DMS 273 (cell line): ENCODE results near the gene DIP2C.
A peak's percentile ranks its signal among the peaks of the same experiment; 100 is the strongest.

ENCODE experiments used
- DNase-seq: peaks from one replicate; lab custom pipeline; 2025; ENCODE audit not compliant: unreplicated experiment; lab: John Stamatoyannopoulos, UW

DIP2C gene

GRCh38 chr10:677750-678661, 11.5 kb downstream of the DIP2C start:
- DNase-seq: no peak

DNA sequence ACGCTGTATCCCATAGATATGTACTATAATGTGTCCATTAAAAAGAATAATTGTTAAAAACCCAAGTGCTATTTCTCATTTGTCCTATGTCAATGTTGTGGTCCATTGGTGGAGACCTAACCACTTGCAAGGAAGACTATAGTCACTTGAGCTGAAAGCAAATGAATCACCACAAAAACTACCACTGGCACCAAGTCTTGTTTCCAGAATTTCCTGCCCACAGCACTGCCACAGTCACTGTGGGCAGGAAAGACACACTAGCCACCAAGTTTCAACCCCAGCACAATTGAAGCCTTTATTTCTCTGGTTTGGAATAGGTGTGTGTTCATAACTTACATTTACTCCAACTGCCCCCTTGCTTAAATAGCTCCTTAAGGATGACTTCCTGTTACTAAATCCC, 12.4 kb downstream of the DIP2C start:
- no peak for DNase-seq

- no peak for DNase-seq
Observed at GRCh38 chr10:676178-676577, 13.3 kb downstream of the DIP2C start.

DNA sequence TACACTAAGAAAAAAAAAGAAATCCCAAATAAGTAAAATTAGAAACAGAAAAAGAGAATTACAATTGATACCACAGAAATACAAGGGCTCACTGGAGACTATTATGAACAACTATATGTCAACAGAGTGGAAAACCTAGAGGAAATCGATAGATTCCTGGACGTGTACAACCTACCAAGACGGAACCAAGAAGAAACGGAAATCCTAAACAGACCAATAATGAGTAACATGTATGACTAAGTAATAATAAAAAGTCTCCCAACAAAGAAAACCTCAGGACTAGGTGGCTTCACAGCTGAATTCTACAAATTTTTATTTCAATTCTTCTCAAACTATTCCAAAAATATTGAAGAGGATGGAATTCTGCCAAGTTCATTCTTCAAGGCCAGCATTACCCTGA, 13.9 kb downstream of the DIP2C start:
- DNase-seq: no peak

GRCh38 chr10:673492-673891, 16.0 kb downstream of the DIP2C start:
- no peak for DNase-seq

GRCh38 chr10:672992-673391, 16.5 kb downstream of the DIP2C start:
- DNase-seq: no peak

GRCh38 chr10:672203-672602, 17.3 kb downstream of the DIP2C start:
- DNase-seq: no peak

DNA sequence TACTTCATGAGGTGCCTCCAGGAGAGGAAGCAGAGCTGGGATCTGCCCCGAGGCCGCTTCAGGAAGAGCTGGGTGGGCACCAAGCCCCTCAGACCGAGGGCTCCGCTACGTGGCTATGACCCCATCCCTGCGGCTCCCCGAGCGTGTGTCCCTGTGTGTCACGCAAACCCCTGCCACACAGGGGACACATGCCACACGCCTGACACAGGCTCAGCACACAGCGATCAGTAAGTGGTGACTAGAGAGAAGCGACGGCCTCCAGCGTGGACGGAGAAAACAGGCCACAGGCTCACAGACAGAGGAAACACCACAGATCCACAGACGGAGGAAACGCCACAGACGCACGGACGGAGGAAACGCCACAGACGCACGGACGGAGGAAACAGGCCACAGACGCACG, 18.5 kb downstream of the DIP2C start:
- no peak for DNase-seq

DNA sequence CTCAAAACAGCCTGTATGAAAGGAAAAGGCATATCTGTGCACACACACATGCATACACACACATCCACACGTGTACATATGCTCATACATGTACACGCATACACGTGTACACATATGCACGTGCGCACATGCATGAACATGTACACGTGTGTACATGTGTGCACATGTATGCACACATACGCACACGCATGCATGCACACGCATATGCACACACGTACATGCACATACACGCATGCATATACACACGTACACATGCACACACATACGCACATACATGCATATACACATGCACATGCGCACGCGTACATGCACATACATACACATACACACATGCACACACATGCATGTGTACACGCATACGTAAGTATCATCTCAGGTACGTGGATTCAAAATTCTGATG, 19.4 kb downstream of the DIP2C start:
- no peak for DNase-seq

DNA sequence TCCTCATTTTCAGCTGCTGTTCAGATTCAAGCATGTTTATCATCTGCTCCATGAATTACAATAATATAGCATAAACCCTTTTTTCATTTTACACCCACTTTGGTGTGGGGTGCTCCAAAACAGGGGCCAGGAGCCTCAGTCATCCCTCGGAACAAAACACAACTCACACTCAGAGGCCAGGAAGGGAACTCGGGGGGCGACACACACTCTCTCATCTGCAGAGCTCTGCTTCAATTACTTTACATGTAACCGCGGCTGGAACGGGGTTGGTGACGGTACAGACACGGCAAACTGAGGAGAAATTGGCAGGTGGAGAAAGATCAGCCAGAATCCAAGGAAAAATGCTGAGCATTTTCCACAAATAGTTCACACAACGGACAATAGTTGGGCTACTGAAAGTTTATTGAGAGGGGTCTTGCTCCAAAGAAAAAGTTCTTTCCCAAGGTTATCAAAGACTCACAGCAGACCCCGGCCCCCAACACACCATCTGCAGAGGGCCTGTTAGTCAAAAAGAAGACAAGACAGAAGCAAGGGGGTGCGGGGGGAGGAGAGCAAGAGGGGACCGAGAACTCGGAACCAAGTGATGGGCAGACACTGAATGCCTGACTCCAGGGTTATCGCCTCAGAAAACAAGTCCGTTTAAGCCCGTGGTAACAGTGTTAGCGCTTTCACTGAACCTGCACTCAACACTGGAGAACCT, 20.5 kb downstream of the DIP2C start:
- DNase-seq: no peak

- DNase-seq: no peak
Observed at GRCh38 chr10:667602-668143, 21.8 kb downstream of the DIP2C start.

DNA sequence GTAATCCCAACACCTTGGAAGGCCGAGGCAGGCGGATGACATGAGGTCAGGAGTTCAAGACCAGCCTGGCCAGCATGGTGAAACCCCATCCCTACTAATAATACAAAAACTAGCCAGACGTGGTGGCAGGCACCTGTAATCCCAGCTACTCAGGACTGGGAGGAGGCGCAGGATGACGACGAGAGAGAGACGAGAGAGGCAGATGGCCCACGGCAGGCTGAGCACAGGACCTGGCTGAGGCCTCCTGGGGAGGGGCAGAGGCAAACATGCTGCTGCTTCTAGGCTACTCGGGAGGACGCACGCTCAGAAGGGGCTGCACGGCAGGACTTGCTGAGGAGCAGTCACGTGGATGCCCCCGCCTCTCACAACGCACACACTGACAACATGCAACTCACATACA, 22.4 kb downstream of the DIP2C start:
- peak; percentile 48 for DNase-seq

DNA sequence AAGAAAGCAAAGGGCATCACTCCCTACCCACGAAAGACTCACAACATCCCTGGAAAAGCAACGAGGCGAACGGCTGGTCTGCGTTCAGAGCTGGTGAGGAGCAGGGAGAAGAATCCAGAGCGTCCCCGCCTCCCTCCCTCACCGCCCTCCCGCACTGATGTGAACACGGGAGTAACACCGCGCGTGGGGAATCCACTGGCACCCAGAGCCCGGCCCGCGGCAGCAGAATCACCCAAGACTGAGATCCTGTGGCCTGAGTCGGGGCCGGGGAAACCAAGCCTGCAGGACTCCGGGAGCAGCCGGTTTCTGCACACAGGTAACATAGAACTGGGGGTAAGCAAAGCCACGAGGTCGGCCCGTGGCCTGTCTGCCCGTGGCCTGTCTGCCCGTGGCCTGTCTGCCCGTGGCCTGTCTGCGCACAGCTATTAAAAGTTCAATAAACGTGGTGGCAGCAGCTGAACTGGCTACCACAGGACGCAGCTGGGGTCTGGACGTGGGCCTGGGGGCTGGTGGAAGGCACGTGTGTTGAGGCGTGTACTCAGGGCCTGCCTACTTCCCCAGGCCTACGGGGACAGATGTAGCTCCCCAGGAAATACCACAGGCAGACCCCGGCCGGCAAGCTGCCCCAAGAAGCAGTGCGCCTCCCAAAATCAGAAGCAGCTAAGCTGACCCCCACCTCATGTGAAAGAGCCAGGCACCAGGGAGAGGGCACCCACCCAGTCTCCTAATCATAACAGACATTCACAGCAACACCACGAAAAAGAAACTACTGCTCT, 23.0 kb downstream of the DIP2C start:
- DNase-seq: no peak

- DNase-seq: no peak
Observed at GRCh38 chr10:665579-666091, 23.8 kb downstream of the DIP2C start.

- DNase-seq: no peak
Observed at GRCh38 chr10:664893-665292, 24.6 kb downstream of the DIP2C start.

DNA sequence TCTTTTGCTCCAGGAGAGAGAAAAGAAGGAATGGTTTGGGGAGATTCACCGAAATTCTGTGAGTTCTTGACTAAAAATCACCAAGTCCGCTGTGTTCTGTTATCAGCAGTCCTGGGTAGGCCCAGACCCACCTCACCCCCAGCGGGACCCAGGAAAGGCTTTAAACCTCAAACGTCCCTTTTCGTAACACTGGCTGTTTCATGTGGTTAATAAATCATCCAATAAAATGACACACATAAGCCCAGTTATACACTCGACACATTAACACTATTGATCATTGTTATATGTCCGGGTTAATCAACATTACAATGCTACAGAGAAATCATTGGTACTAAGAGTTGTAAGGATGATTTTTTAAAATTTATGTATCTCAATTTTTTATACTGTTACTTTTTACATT, 25.2 kb downstream of the DIP2C start:
- DNase-seq: no peak

DNA sequence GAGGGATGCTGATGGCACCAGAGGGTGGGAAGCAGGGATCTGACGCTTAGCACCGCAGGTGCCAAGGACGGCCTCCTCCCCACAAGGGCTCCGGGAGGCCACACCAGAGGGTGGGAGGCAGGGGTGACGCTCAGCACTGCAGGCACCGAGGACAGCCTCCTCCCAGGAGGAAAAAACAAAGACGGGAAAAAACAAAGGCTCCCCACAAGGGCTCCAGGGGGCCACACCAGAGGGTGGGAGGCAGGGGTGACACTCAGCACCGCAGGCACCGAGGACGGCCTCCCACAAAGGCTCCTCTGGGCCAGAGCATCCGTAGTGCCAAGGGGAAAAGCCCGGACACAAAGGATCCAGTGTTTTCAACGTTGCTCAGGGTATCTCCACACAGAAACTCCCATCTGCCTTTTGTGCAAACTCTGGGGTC, 25.6 kb downstream of the DIP2C start:
- DNase-seq: no peak

DNA sequence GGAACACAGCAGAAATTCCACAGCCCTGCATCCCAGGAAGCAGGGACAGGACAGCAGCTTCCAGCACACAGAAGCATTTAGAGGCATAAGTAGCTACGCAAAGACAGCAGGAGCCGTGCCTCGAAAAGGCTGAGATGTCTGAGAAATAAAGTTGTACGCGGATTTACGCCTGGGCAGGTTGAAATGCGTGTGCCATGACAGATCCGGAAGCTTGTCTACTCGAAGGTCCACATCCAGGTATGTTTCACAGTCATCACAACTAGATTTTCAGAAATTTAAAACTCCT, 26.1 kb downstream of the DIP2C start:
- DNase-seq: no peak

- DNase-seq: no peak
Observed at GRCh38 chr10:662686-663465, 26.6 kb downstream of the DIP2C start.

- no peak for DNase-seq
Observed at GRCh38 chr10:662223-662605, 27.3 kb downstream of the DIP2C start.
